Stimulated activated CD4-positive, alpha-beta T cell treated with anti-CD3 and anti-CD28 coated beads, Interleukin-2, amount 100 ng/mL, for 4 hours (primary cell): ENCODE data around the gene NUB1.

Experiments
- DNase-seq: peaks from one replicate; pipeline ENCODE4 v3.0.0-alpha.2; 2020; ENCODE audit warnings: low read depth

The NUB1 gene

GRCh38 chr7:151378011-151378410 is 36.4 kb downstream of the NUB1 start:
- no peak for DNase-seq

- no peak for DNase-seq
Measured at GRCh38 chr7:151378496-151379192, 37.0 kb downstream of the NUB1 start.

- no peak for DNase-seq
Measured at GRCh38 chr7:151379193-151379520, 37.5 kb downstream of the NUB1 start.

- DNase-seq, result no peak
Measured at GRCh38 chr7:151379534-151380198, 38.1 kb downstream of the NUB1 start.

- no peak for DNase-seq
Measured at GRCh38 chr7:151380199-151381097, 38.8 kb downstream of the NUB1 start.

GRCh38 chr7:151381098-151381347 is 39.4 kb downstream of the NUB1 start:
- DNase-seq, result no peak

GRCh38 chr7:151381348-151382078 is 39.9 kb downstream of the NUB1 start:
- DNase-seq, result peak; percentile 32

- no peak for DNase-seq
Measured at GRCh38 chr7:151382079-151382885, 40.7 kb downstream of the NUB1 start.

- DNase-seq, result no peak
Measured at GRCh38 chr7:151383638-151384351, 42.2 kb downstream of the NUB1 start.

- DNase-seq, result no peak
Measured at GRCh38 chr7:151384352-151384697, 42.7 kb downstream of the NUB1 start.

- DNase-seq, result no peak
Measured at GRCh38 chr7:151384776-151385625, 43.4 kb downstream of the NUB1 start.

- no peak for DNase-seq
Measured at GRCh38 chr7:151385626-151386300, 44.2 kb downstream of the NUB1 start.

GRCh38 chr7:151386301-151387160 is 44.9 kb downstream of the NUB1 start:
- DNase-seq, result no peak

- no peak for DNase-seq
Measured at GRCh38 chr7:151387161-151388006, 45.8 kb downstream of the NUB1 start.

GRCh38 chr7:151388007-151388297 is 46.3 kb downstream of the NUB1 start:
- no peak for DNase-seq

GRCh38 chr7:151388430-151388829 is 46.8 kb downstream of the NUB1 start:
- DNase-seq, result no peak

GRCh38 chr7:151389096-151389767 is 47.6 kb downstream of the NUB1 start:
- DNase-seq, result no peak
